HL-60/S4 treated with retinoic acid at 250 ng/mL for 4 days and 3 days (cell line): ENCODE results near the gene DHDDS.
"Not testable (repeated sequence)": the region's sequence is repeated elsewhere in the genome, so short reads cannot be mapped to it uniquely, and the experiment has no call there.

ENCODE experiments used
- in situ Hi-C: fragments of 300-500 bp; cut with MboI; formaldehyde crosslinking; loops from 2 replicates; pipeline ENCODE4 v1.7.0; 2022; ENCODE audit warnings: low sequenced_read_pairs

The DHDDS gene, protein sequence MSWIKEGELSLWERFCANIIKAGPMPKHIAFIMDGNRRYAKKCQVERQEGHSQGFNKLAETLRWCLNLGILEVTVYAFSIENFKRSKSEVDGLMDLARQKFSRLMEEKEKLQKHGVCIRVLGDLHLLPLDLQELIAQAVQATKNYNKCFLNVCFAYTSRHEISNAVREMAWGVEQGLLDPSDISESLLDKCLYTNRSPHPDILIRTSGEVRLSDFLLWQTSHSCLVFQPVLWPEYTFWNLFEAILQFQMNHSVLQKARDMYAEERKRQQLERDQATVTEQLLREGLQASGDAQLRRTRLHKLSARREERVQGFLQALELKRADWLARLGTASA

DNA sequence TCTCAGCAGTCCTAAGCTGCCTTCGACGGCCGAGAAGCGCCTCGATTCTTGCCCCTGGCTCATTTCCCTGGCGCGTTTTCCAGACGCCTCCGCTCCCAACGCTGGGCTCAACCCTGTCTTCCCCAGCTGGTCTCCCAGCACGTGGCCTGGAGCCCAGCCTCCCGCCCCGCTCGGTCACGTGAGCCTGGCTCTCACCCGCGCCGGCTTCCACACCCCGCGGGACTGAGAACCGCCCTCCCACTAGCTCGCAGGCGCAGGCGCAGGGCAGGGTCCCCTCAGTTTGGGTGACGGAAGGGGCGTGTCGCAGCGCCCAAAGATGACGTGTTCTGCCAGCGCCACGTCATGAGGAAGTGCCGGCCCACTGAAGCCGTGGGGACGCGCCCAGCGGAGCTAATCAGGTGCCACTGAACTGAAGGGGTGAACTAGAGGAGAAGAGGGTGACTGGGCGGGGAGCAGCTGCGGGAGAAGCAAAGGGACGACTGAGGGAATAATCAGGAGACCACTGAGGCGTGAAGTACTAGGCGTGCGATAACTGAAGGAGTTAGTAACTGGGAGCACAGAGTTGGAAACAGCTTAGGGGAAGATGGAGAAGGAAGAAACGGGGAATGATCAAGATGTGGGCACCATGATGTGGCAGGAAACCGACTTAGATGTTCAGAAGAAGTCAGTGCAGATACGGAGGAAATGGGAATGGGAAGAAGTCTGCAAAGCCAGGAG lies at the start of gene DHDDS:
TSS of gene DHDDS (plus strand) at position 343 of the 717 bp plus-strand sequence. CDS start 625 bp downstream, outside the sequence.
- in situ Hi-C loops, result no loop called here

- in situ Hi-C loops, result no loop called here
These were observed 48.0 kb upstream of the DHDDS start for GRCh38 chr1:26384076-26384475.

DNA sequence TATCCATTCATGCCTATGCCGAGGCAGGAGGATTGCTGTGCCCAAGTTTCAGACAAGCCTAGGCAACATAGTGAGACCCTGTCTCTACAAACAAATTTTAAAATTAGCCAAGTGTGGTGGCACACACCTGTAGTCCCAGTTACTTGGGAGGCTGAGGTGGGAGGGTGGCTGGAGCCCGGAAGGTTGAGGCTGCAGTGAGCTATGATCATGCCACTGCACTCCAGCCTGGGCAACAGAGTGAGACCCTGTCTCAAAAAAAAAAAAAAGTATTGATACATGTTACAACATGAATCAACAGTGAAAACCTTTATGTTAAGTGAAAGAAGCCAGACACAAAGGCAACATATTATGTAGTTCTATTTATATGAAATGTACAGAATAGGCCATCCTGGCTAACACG lies 47.1 kb upstream of the DHDDS start:
- in situ Hi-C loops, result not testable (repeated sequence)

GRCh38 chr1:26387447-26387846 lies 44.7 kb upstream of the DHDDS start:
- in situ Hi-C loops, result no loop called here

DNA sequence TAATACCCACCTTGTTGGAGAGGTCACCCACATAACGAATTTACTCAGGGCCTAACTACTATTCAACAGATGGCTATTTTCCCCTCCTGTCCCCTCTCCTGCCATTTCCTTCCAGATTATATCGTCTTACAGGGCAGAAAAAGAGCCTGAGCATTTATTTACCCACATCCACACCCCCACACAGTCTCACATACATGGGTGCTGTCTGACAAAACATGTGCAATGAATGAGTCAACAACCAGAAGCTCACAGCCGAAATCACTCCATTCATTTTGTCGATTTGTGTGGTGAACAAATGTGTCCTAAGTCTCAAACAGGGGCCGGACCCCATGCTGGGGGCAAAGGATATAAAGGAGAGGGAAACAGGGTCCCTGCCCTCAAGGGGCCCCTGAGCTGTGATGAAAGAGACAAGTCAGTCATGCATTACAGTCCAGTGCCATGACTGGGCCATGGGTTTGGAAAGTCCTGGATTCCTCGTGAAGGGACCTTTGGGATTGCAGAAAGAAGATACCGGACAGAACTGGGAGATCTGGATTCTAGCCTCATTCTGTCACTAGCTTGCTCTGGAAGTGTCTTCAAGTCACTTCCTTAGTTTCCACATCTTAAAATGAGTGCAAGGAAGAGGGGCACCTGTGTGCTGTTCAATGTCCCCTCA lies 43.2 kb upstream of the DHDDS start:
- in situ Hi-C loops, result no loop called here

- in situ Hi-C loops, result no loop called here
These were observed 42.4 kb upstream of the DHDDS start for GRCh38 chr1:26389604-26390247.

GRCh38 chr1:26391450-26391849 lies 40.7 kb upstream of the DHDDS start:
- in situ Hi-C loops, result no loop called here

GRCh38 chr1:26395754-26396153 lies 36.4 kb upstream of the DHDDS start:
- in situ Hi-C loops, result no loop called here

GRCh38 chr1:26399034-26399433 lies 33.1 kb upstream of the DHDDS start:
- in situ Hi-C loops, result no loop called here

- in situ Hi-C loops, result no loop called here
These were observed 30.2 kb upstream of the DHDDS start for GRCh38 chr1:26401891-26402290.

- in situ Hi-C loops, result no loop called here
These were observed 28.5 kb upstream of the DHDDS start for GRCh38 chr1:26403656-26404055.

- in situ Hi-C loops, result no loop called here
These were observed 27.5 kb upstream of the DHDDS start for GRCh38 chr1:26404641-26405040.

GRCh38 chr1:26405281-26405915 lies 26.7 kb upstream of the DHDDS start:
- in situ Hi-C loops, result no loop called here

GRCh38 chr1:26408604-26409003 lies 23.5 kb upstream of the DHDDS start:
- in situ Hi-C loops, result no loop called here

DNA sequence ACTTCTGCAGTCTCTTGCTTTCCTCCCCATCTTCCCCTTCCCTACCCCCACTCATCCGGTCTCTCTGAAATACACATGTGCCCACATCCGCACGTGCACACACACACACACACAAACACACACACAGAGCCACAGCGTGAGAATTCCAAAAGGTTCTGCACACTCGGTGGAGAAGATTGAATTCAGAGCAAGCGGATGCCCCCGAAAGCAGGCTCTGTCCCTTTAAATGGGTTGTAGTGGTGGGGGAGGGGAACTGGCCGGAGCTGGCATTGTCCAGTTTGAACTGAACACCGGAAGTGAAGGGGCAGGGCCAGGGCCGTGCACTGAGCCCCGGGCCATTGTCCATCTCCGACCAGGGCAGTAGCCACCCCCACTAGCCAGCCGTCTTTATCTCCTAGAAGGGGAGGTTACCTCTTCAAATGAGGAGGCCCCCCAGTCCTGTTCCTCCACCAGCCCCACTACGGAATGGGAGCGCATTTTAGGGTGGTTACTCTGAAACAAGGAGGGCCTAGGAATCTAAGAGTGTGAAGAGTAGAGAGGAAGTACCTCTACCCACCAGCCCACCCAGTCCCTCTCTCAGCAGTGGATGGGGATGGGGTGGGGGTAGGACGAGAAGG lies 22.8 kb upstream of the DHDDS start:
- in situ Hi-C loops, result no loop called here

DNA sequence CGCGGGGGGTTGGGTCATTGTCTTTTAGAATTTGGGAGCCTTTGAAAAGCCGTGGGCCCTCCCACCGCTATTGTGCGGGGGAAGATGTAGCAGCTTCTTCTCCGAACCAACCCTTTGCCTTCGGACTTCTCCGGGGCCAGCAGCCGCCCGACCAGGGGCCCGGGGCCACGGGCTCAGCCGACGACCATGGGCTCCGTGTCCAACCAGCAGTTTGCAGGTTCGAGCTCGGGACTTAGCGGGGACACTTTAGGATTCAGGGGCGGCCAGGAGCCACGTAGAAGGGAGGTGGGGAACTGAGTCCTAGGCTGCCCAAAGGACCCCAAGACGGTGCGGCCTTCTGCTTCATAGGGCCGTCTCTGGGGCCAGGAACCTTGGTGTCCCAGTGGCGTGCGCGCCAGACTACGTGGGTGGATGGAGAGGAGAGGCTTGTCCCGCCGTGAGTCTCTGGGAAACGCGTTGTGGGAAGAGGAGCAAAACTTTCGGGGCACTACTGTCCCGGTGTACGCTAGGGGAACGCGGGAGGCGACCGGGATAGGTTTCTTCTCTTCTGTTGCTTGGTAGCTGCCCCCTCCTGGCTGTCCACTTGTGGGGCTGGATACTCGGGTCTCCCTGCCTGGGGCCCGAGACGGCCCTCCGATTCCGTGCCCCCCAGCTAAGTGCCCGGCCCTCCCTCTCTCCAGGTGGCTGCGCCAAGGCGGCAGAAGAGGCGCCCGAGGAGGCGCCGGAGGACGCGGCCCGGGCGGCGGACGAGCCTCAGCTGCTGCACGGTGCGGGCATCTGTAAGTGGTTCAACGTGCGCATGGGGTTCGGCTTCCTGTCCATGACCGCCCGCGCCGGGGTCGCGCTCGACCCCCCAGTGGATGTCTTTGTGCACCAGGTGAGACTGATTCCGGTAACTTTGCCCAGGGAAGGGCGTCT lies 21.2 kb upstream of the DHDDS start, which contains the start of gene LIN28A:
TSS of gene LIN28A (plus strand) at position 112 of the 918 bp plus-strand sequence. CDS start at position 187, 75 bp downstream.
- in situ Hi-C loops, result no loop called here

GRCh38 chr1:26411624-26412074 lies 20.5 kb upstream of the DHDDS start:
- in situ Hi-C loops, result no loop called here

- in situ Hi-C loops, result no loop called here
These were observed 19.8 kb upstream of the DHDDS start for GRCh38 chr1:26412180-26412840.

DNA sequence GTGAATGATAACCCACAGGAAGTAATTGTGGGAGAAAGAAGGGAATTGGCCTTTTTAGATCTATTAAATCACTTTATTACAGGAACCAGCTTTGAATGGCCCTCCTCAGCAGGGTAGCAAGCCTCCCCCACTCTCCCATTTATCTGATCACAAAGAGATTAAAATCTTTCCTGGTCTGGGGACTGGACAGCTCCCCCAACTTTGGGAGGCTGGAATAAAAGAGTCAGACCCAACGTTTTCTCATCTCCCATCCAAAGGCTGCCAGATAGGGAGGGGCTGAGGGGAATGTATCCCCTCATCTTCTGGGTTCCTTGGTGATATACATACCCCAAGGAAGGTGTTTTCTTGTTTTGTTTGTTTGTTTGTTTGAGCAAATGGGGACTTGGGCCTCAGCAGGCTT lies 19.1 kb upstream of the DHDDS start:
- in situ Hi-C loops, result no loop called here
